Measurements from ENCODE around the gene RRP7A.

- TF ChIP-seq POLR2A (IDR thresholded peaks at IDR 0.05; ENCODE audit: low read length) (no peak), GATA1 (IDR thresholded peaks at IDR 0.05; ENCODE audit: low read depth, low read length) (no peak)
Measured at GRCh38 chr22:42544686-42545085, 25.1 kb upstream of the RRP7A start.

Data from erythroblast (primary cell).